K562 (cell line): ENCODE results near the gene CGNL1. TPM values are rescaled to one million over a fixed set of nuclear protein-coding genes. Genes with fewer than 3 reads are reported as not detected.

ENCODE experiments used
- ATAC-seq: fragments of 200-7000 bp; cut with Tn5 transposase; 3 replicates; pipeline ENCODE4 v1.9.1; 2020; ENCODE audit warnings: moderate library complexity
- BruUV-seq: library from RNA; stranded (reverse); fragments of 400-500 nt; replicated peaks from 2 replicates; lab custom pipeline; 2021; lab: Mats Ljungman, UMichigan
- CTCF ChIA-PET: fragments of 300-600 bp; formaldehyde crosslinking; extraction: SDS; loops from one replicate; lab custom pipeline; 2021; ENCODE audit warnings: low intra/inter-chr PET ratio; lab: Yijun Ruan, JAX
- POLR2A ChIA-PET: fragments of 300-600, 350-650 bp; sonication (Branson Sonifier 250); formaldehyde crosslinking; extraction: SDS; loops from one replicate; lab custom pipeline; 2021; ENCODE audit warnings: antibody characterized with exemption, inconsistent platforms; lab: Yijun Ruan, JAX
- DNase-seq, 4 experiments: peaks; one replicate each; pipeline versions ENCODE4 v3.0.0 to v3.0.0-alpha.2; 2011 to 2018; ENCODE audit warnings: low spot score in 3 of 4, mixed read lengths in 3 of 4; ENCODE audit errors: extremely low read depth in 1 of 4
- FAIRE-seq: peaks from 2 replicates; lab custom pipeline; 2011; peaks lifted over from hg19 to GRCh38; lab: Jason Lieb, UNC
- H2AFZ ChIP-seq: 2 replicates; pipeline ENCODE4 v1.6.0; 2011; ENCODE audit warnings: low read depth, low read length, control low read depth, inconsistent platforms
- H3K27ac ChIP-seq: fragments of 200-600 bp; 3 replicates; pipeline ENCODE4 v1.8.0; 2011; ENCODE audit warnings: low read depth, mild to moderate bottlenecking, control low read depth, inconsistent platforms, low read length, moderate library complexity, mixed read lengths; ENCODE audit errors: extremely low read depth
- H3K27me3 ChIP-seq, 2 experiments: fragments of 300-600 bp in 1 of 2; 2 replicates in 1 of 2; 3 replicates in 1 of 2; pipeline versions ENCODE4 v1.6.0 to v1.8.0; 2011; ENCODE audit warnings: inconsistent platforms in 2 of 2, low read length in 2 of 2, mild to moderate bottlenecking in 1 of 2, mixed read lengths in 1 of 2, moderate library complexity in 1 of 2; ENCODE audit not compliant: control insufficient read depth in 2 of 2, insufficient read depth in 2 of 2
- H3K36me3 ChIP-seq: fragments of 300-600 bp; 3 replicates; pipeline ENCODE4 v1.8.0; 2011; ENCODE audit warnings: mild to moderate bottlenecking, low read length, inconsistent platforms; ENCODE audit not compliant: control insufficient read depth, insufficient read depth
- H3K4me1 ChIP-seq, 2 experiments: fragments of 200-600 bp in 1 of 2; replicated peaks in 1 of 2; 2 replicates in 1 of 2; 3 replicates in 1 of 2; pipeline versions ENCODE4 v1.5.1 to v1.8.0; 2011; ENCODE audit warnings: inconsistent platforms in 2 of 2, low read length in 2 of 2, mild to moderate bottlenecking in 1 of 2, mixed read lengths in 1 of 2, moderate library complexity in 1 of 2; ENCODE audit not compliant: control insufficient read depth in 2 of 2, insufficient read depth in 2 of 2
- H3K4me2 ChIP-seq: 2 replicates; pipeline ENCODE4 v1.6.1; 2011; ENCODE audit warnings: low read length, control low read depth, inconsistent platforms, mixed read lengths; ENCODE audit not compliant: insufficient read depth
- H3K4me3 ChIP-seq: fragments of 200-600 bp; sonication (generic), shearing (Covaris generic); 2 replicates; pipeline ENCODE4 v1.5.1; 2016; ENCODE audit warnings: control low read depth, inconsistent platforms
- H3K79me2 ChIP-seq: fragments of 200-600 bp; 3 replicates; pipeline ENCODE4 v1.8.0; 2011; ENCODE audit warnings: low read length, inconsistent platforms; ENCODE audit not compliant: control insufficient read depth, insufficient read depth
- H3K9ac ChIP-seq, 2 experiments: 2 replicates each; pipeline versions ENCODE4 v1.6.0 to v1.6.1; 2011; ENCODE audit warnings: low read depth in 2 of 2, low read length in 2 of 2, control low read depth in 1 of 2, inconsistent platforms in 1 of 2, mild to moderate bottlenecking in 1 of 2, mixed read lengths in 1 of 2; ENCODE audit not compliant: insufficient read depth in 1 of 2
- H3K9me1 ChIP-seq: one replicate; pipeline ENCODE4 v1.6.0; 2011; ENCODE audit warnings: inconsistent platforms, mild to moderate bottlenecking, low read length, moderate library complexity; ENCODE audit not compliant: control insufficient read depth, insufficient read depth
- H3K9me3 ChIP-seq: replicated peaks from 2 replicates; pipeline ENCODE4 v1.5.1; 2011; ENCODE audit warnings: low read depth, low read length, inconsistent platforms; ENCODE audit not compliant: control insufficient read depth, insufficient read depth
- H4K20me1 ChIP-seq: replicated peaks from 2 replicates; pipeline ENCODE4 v1.6.1; 2011; ENCODE audit warnings: low read length, inconsistent platforms, mixed read lengths; ENCODE audit not compliant: control insufficient read depth, insufficient read depth
- BCOR ChIP-seq: fragments of 450-650 bp; IDR thresholded peaks from 2 replicates; pipeline ENCODE4 v1.6.1; 2016
- C11orf30 ChIP-seq: fragments of 450-650 bp; IDR thresholded peaks from 2 replicates; pipeline ENCODE4 v1.6.1; 2016; ENCODE audit warnings: low read depth, mild to moderate bottlenecking
- CREB3L1 ChIP-seq: fragments of 450-650 bp; IDR thresholded peaks from 2 replicates; pipeline ENCODE4 v1.6.1; 2014; ENCODE audit warnings: low read depth, mild to moderate bottlenecking, moderate library complexity, borderline replicate concordance
- ETV6 ChIP-seq, 3 experiments: fragments of 150-350 bp in 1 of 3; sonication (generic) in 1 of 3; formaldehyde crosslinking in 1 of 3; IDR thresholded peaks; 2 replicates each; pipeline versions ENCODE4 v1.6.1 to v1.8.0; 2014 to 2022; ENCODE audit warnings: borderline replicate concordance in 2 of 3, low read depth in 2 of 3, antibody characterized with exemption in 1 of 3, low read length in 1 of 3, mild to moderate bottlenecking in 1 of 3, missing genetic modification reagents in 1 of 3
- HMGXB4 ChIP-seq: sonication (generic); formaldehyde crosslinking; IDR thresholded peaks from 2 replicates; pipeline ENCODE4 v1.8.1; 2023; ENCODE audit warnings: mild to moderate bottlenecking, missing genetic modification reagents
- KLF13 ChIP-seq: fragments of 450-650 bp; IDR thresholded peaks from 2 replicates; pipeline ENCODE4 v1.6.1; 2016; ENCODE audit warnings: missing genetic modification characterization, low read depth, mild to moderate bottlenecking, missing compliant biosample characterization, moderate library complexity, borderline replicate concordance
- RHOXF2B ChIP-seq: fragments of 250-450 bp; sonication (Bioruptor Pico); conservative IDR thresholded peaks from 2 replicates; pipeline ENCODE4 v1.5.1; 2021
- SRSF3 ChIP-seq: fragments of 200-400 bp; formaldehyde crosslinking; IDR thresholded peaks from 2 replicates; pipeline ENCODE4 v1.6.1; 2016; ENCODE audit warnings: mild to moderate bottlenecking, low read length, moderate library complexity; ENCODE audit not compliant: insufficient read depth
- UBTF ChIP-seq, 2 experiments: IDR thresholded peaks; 2 replicates each; pipeline ENCODE4 v1.6.1; 2012; ENCODE audit warnings: improper control_type of control experiment in 2 of 2, low read depth in 2 of 2, low read length in 2 of 2, borderline replicate concordance in 1 of 2
- ZFP91 ChIP-seq: sonication (generic); formaldehyde crosslinking; IDR thresholded peaks from 2 replicates; pipeline ENCODE4 v1.8.0; 2022; ENCODE audit warnings: mild to moderate bottlenecking, missing genetic modification reagents
- ZNF830 ChIP-seq: fragments of 250-450 bp; sonication (Bioruptor Pico); IDR thresholded peaks from 2 replicates; pipeline ENCODE4 v1.5.0; 2021; ENCODE audit warnings: mild to moderate bottlenecking
- WGBS: fragments of 100-300 bp; shearing (Covaris generic); methylation state at CpG from one replicate; pipeline ENCODE4 v1.1.6; 2016; ENCODE audit warnings: low coverage, mixed read lengths; ENCODE audit not compliant: insufficient coverage; ENCODE audit errors: missing lambda C conversion rate; 5-methylcytosine and 5-hydroxymethylcytosine counted together
- in situ Hi-C: fragments of 300-500 bp; cut with MboI; formaldehyde crosslinking; loops from 4 replicates; pipeline ENCODE4 v1.15.0; 2018; ENCODE audit warnings: inconsistent platforms, mixed read lengths
- intact Hi-C: fragments of 100-400 bp; cut with micrococcal nuclease; formaldehyde crosslinking; loops from 2 replicates; pipeline ENCODE4 v1.14.2; 2022
- polyA plus RNA-seq, 8 experiments: library from polyadenylated mRNA; depleted of rRNA in 4 of 8; stranded (reverse) in 5 of 8; unstranded in 3 of 8; fragments of >200 nt; fragmentation: Nextera tagmentation in 2 of 8; fragmentation: Illumina TruSeq in 1 of 8; extraction: Ambion mirVana in 2 of 8; extraction: Trizol in 1 of 8; gene quantifications; 2 replicates each; pipeline versions ENCODE4 v1.2.1 to v1.2.3, GENCODE V29; 2011 to 2014; ENCODE audit warnings: inconsistent platforms in 1 of 8, missing spikeins in 1 of 8
- total RNA-seq, 7 experiments: library from RNA; depleted of rRNA in 6 of 7; stranded (reverse); fragments of >200 nt in 6 of 7; fragmentation: Illumina TruSeq in 2 of 7; extraction: Trizol in 2 of 7; gene quantifications; 2 replicates each; pipeline versions ENCODE4 v1.2.1 to v1.2.3, GENCODE V29; 2011 to 2021; ENCODE audit warnings: low replicate concordance in 1 of 7

The CGNL1 gene
- total and polyA plus RNA-seq, 9 of the 15 experiments (the other 6 are each of a cell fraction or from before 2014, with no cell fraction given) = 0.01 to 0.07 TPM; not detected in 7

GRCh38 chr15:57517030-57517671 is 140.8 kb downstream of the CGNL1 start:
- Histone ChIP-seq H3K9me1 (no peaks in the 10 kb centered on the region), H3K36me3 (no peaks in the 10 kb centered on the region), H4K20me1 (no peaks in the 10 kb centered on the region), H3K9me3 (no peaks in the 10 kb centered on the region), H3K79me2 (no peaks in the 10 kb centered on the region), H3K9ac (no peak overlapping the region), H3K27ac (no peak overlapping the region), H3K27me3 (peaks cover 39 to 41% of the 10 kb centered on the region in 2 experiments), H3K4me2 (no peak overlapping the region), H3K4me3 (no peak overlapping the region), H2AFZ (no peak overlapping the region), H3K4me1 (no peaks in the 10 kb centered on the region)
- ATAC-seq = no peak
- ChIA-PET CTCF (no interaction called here), POLR2A (no interaction called here)
- in situ Hi-C loops (no loop called here), intact Hi-C loops (no loop called here)
- no peak for DNase-seq
- BruUV-seq = no TSS peak
- WGBS = 2% methylated on average over 6 of the region's 6 CpGs
- FAIRE-seq = no peak
- TF ChIP-seq UBTF (IDR thresholded peaks at IDR 0.05; ENCODE audit: borderline replicate concordance in 1 of 2, low read depth in 2 of 2, low read length in 2 of 2) (no peak), BCOR (no peak), SRSF3 (no peak), ZFP91 (CRISPR knock-in tag) (no peak), ZNF830 (CRISPR knock-in tag) (no peak), ETV6 (IDR thresholded peaks at IDR 0.05; ENCODE audit: borderline replicate concordance in 1 of 2, low read depth in 2 of 2, low read length in 1 of 2) (no peak), ETV6 (CRISPR knock-in tag; IDR thresholded peaks at IDR 0.05; ENCODE audit: borderline replicate concordance) (no peak), RHOXF2B (CRISPR knock-in tag) (no peak), CREB3L1 (no peak), KLF13 (tag) (no peak), HMGXB4 (CRISPR knock-in tag) (no peak), C11orf30 (no peak)
